Measurements from ENCODE around the gene ST6GALNAC6.

- TF ChIP-seq CTCF (IDR thresholded peaks at IDR 0.05; ENCODE audit: poor library complexity) (no peak), EZH2 (IDR thresholded peaks at IDR 0.05; ENCODE audit: borderline replicate concordance) (no peak), EZH2phosphoT487 (IDR thresholded peaks at IDR 0.05; ENCODE audit: low read depth, severe bottlenecking, unreplicated experiment) (no peak)
These were observed 26.8 kb downstream of the ST6GALNAC6 start for GRCh38 chr9:127872369-127873222.
